GF-D8 (cell line): Measurements from ENCODE around the gene BPHL.
A peak's percentile ranks its signal among the peaks of the same experiment; 100 is the strongest.
"Not testable (repeated sequence)": the region's sequence is repeated elsewhere in the genome, so short reads cannot be mapped to it uniquely, and the experiment has no call there.

ENCODE experiments used
- DNase-seq: peaks from one replicate; lab custom pipeline; 2025; lab: John Stamatoyannopoulos, UW

BPHL gene

GRCh38 chr6:3122823-3123182, 4.3 kb downstream of the BPHL start:
- DNase-seq, result no peak

DNA sequence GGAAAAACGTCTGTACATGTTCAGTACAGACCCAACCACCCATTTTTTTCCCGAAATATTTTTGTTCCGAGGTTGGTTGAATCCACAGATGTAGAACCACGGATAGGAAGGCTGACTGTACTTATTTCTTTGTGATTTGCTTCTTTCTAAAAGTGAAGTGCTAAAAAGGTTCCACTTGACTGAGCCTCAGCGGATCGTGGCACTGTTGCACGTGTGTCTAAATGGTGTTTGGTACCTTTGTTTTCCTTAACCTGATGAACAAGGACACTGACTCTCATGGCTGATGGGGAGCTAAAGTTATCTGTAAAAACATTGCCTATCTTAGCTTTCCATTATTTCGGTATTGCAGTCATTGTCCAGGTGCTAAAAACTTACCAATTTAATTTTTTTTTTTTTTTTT, 6.2 kb downstream of the BPHL start:
- DNase-seq, result no peak

DNA sequence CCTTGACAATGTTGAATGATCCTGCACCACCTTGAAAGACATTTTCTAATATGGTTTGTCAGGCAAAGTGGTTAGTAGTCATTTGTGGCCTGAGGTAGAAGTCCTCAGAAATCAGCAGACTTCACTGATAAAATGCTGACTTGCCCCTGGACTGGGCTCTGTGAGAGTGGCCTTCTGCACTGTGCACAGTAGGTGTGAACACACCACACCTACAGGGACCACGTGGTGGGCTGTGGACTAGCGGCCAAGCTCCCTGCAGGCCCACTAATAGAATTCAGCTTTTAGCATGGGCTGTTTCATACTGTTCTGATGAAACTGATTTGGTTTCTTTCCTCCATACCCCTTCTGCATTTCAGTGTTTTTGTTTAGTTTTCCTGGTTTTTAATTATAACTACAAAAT, 7.3 kb downstream of the BPHL start:
- DNase-seq, result no peak

- no peak for DNase-seq
These were observed 10.0 kb downstream of the BPHL start for GRCh38 chr6:3128356-3129108.

- no peak for DNase-seq
These were observed 13.2 kb downstream of the BPHL start for GRCh38 chr6:3131695-3132094.

GRCh38 chr6:3133515-3133914, 15.0 kb downstream of the BPHL start:
- DNase-seq, result no peak

DNA sequence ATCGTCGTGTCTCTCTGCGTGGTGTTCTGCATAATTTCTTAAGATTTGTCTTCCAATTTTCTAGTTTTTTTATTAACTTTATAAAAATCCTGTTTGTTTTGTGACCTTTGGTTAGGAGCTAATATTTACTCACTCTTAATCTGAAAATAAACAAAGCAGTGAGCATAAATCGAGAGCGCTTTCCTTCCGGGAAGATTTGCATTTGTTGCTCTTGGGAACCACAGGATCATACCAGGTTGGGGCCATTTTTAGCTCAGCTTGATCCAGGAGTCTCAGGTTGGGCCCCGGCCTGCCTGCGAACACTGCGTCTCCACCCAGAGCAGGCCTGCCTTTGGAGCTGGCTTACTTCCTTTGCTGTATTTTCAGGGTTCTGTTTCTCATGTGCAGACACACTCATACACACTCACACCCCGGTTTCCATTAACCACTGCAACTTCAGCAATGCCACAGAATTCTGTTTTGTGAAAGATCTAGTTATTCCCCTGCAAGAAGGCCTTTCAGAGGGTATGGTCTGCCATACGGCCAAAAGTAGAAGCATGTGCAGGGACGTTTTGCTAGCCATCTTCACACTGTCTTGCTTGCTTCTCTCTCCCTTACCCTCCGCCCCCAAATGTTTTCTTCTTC, 17.3 kb downstream of the BPHL start:
- DNase-seq, result no peak

GRCh38 chr6:3136292-3137011, 17.9 kb downstream of the BPHL start:
- DNase-seq, result no peak

DNA sequence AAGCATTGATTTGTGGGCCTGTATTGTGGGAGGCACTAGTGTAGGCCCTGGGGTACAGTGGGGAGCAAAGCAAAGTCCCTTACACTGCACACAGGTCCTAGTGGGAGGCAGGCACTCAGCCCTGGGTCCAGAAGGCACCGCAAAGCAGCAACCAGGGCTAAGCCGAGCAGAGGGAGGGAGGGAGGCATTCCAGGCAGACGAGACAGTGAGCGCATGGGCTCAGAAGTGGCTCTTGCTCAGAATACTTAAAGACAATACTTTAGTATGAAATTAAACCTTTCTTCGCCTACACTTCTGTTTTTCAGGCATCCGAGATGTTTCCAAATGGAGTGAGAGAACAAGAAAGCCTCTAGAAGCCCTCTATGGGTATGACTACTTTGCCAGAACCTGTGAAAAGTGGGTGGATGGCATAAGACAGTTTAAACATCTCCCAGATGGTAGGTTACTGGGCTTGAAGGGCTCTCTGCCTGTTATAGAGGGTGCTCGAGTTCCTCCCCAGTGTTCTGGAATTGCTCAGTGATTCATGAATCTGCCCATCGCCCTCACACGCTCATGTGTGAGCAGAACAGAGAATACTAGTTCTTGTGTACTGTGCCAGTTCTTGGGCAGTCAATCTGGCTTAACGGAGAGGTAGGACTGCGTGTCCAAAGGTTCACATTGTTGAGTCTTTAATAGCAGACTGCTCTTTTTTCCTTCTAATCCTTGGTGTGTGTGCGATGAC, 18.7 kb downstream of the BPHL start:
- no peak for DNase-seq

DNA sequence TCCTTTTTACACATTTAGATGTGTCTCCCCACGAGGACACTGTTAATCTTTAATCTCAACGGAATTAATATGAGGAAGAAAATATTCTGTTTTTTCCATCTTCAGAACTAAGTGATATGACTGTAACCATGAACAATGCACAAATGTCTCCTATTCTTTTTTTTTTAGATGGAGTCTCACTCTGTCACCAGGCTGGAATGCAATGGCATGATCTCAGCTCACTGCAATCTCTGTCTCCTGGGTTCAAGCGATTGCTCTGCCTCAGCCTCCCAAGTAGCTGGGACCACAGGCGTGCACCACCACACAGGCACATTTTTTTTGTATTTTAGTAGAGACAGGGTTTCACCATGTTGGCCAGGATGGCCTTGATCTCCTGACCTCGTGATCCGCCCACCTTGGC, 19.4 kb downstream of the BPHL start:
- DNase-seq, result not testable (repeated sequence)

- no peak for DNase-seq
These were observed 19.8 kb downstream of the BPHL start for GRCh38 chr6:3138341-3138740.

DNA sequence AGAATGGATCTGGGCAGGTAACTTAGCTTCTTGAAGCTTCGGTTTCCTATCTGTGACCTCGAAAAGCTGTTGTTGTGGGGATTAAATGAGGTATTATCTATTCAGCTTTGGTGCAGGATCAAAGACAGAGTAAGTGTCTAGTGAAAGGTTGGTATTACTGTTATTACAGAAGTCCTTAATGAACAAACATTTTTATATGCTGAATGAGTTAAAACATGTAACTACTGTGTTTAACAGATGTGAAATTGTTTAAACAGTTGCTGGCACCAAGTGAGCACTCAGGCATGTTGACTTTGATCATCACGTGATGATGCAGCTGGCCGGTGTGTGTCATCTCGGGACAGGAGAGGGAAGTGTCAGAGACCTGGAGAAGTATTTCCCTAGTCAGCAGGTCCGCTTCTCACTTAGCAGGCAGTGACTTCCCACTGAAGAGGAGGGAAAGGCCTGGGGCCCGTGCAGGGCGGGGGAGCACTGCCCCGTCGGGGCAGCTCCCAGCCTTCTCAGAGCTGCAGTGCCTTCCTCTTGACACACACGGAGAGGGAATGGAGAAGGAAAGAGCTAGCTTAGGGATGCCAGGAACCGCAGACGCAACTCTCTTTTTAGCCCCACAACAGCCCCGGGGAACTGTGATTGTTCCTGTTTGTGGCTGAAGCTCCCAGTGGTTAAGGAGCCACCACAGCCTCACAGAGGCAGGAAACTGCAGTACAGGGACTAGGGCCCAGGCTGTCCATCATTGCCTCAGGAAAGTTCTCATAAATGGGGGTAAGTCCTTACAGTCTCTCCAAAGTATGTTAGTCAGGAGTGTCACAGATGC, 20.8 kb downstream of the BPHL start:
- peak; percentile 53 for DNase-seq

DNA sequence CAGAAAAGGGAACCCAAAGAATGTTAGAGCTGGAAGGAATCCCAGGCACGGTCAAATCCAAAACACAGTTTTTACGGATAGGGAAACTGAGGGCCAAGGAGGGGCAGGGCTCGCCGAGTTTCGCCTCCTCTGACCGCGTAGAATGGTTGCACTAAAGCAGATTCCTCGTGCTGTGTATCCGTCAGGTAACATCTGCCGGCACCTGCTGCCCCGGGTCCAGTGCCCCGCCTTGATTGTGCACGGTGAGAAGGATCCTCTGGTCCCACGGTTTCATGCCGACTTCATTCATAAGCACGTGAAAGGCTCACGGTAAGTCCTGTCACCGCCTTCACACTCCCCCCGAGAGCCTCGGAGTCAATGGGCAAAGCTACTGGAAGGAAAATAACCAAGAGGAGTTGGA, 21.7 kb downstream of the BPHL start:
- DNase-seq, result no peak

- no peak for DNase-seq
These were observed 24.0 kb downstream of the BPHL start for GRCh38 chr6:3142536-3142935.

- no peak for DNase-seq
These were observed 24.6 kb downstream of the BPHL start for GRCh38 chr6:3143158-3143557.

DNA sequence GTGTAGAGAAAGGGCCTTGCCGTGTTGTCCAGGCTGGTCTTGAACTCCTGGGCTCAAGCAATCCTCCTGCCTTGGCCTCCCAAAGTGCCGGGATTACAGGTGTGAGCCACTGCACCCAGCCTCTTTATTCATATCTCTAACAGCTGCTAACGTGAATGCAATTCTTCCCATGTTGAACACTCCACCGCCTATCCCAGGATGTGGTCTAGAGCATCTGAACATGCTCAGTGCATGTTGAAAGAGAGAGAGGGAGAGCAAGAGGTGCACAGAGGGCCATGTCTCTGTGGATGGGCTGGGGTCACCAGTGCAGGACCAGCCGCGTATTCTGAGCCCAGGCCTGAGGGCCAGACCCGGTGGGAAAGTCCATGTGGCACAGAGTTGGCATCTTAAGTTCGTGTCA, 26.1 kb downstream of the BPHL start:
- no peak for DNase-seq

DNA sequence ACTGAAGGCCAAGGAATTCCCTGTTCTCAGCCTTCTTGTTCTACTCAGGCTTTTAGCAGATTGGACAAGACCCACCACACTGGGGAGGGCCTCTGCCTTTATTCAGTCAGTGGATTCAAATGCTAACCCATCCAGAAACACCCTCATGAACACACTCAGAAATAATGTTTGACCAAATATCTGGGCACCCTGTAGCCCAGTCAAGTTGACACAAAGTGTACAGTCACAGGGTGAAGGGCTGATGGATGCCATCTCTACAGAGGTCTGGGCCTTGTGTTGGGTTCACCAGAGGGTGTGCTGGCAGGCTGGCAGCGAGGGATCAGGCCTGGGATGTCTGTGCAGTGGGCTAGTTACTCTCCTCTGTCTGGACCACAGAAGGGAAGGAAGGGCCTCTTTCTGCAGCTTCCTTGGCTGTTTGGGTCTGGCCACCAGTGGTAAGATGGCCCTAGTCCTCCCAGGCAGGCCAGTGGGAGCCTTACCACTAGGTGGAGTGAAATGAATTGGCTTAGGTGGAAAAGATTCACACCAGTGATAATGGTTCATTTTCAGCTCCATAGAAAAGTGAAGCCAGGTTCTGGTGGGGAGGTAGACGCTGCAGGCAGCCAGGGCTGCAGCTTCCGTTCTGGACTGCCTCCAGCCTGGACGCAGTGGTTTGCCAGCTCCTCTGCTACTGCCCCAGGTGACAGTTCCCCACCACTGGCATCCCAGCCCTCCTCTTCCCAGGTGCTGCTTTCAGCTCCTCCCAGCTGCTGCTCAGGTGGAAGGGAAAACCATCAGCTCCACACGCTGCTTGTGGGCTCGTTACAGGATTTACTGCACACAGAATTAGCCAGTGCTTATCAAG, 29.6 kb downstream of the BPHL start:
- no peak for DNase-seq

DNA sequence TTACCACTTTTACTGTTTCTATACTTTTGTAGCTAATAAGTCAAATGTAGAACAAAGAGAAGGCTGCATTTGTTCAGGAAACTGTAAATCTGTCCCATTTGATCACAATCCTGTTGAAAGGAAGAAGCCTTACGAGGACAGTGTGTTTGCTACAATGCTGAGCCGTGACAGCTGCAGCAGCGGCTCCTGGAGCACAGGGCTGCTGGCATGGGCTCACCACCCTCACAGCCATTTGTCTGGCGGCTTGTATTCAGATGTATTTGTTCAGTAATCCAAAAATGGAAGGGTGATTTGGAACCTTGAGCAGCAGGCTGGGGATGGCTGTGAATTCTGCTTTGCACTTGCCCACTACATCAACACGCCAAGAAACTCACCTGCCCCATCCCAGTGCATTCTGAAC, 33.2 kb downstream of the BPHL start:
- no peak for DNase-seq

GRCh38 chr6:3152689-3153088, 34.2 kb downstream of the BPHL start:
- no peak for DNase-seq

- DNase-seq, result not testable (repeated sequence)
These were observed 36.9 kb downstream of the BPHL start for GRCh38 chr6:3155416-3155815.
